GM12872 (cell line): Measurements from ENCODE around the gene TOR2A.

Source experiments
- TF ChIP-seq, protein P1 (sequence below): IDR thresholded peaks from 3 replicates; pipeline ENCODE4 v1.5.1; 2011; ENCODE audit warnings: low read depth, mild to moderate bottlenecking, low read length, moderate library complexity; ENCODE audit not compliant: insufficient read depth

The TOR2A gene

DNA sequence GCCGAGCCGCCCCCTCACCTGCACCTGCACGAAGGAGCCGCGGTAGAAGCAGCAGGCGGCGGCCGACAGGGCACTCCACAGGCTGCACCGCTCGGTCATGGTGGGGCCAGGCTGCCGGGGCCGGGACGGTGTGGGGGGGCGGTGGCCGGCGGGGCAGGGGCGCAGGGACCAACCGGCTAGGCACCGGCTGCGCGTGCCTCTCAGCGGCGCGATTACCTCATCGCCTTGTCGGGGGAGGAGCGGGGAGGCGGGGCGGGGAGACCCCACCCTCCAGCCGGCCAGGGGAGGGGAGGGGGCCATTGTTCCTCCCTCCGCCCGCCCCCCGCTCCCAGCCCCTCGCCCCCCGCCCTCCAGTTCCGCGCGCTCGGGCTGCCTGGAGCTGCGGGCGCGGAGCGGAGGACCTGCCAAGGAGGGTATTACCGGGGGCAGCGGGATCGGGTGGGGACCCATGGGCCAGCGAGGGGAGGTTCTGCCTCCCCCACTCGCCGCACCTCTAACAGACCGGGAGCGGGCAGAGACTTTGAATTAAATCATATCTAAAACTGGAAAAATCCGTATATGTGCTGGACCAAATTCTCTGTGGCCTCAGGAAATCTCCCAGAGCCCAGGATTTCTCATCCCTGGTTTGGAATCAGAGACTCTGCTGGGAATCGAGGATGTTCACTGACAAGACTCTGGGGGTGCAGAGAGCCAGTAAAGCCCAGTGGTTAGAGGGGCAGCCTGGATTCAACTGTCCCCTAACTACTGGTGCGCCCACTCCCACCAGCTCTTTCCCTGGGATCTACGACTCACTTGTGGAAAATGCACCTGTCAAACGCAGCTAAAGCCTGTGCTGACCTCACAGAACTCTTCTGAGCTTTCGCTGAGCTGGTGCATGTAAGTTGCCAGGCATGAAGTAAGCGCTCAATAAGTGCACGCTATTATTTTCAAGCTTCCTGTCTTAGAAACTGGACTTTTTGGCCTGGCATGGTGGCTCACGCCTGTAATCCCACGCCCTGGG, 20.3 kb upstream of the TOR2A start:
- TF ChIP-seq, protein P1, sequence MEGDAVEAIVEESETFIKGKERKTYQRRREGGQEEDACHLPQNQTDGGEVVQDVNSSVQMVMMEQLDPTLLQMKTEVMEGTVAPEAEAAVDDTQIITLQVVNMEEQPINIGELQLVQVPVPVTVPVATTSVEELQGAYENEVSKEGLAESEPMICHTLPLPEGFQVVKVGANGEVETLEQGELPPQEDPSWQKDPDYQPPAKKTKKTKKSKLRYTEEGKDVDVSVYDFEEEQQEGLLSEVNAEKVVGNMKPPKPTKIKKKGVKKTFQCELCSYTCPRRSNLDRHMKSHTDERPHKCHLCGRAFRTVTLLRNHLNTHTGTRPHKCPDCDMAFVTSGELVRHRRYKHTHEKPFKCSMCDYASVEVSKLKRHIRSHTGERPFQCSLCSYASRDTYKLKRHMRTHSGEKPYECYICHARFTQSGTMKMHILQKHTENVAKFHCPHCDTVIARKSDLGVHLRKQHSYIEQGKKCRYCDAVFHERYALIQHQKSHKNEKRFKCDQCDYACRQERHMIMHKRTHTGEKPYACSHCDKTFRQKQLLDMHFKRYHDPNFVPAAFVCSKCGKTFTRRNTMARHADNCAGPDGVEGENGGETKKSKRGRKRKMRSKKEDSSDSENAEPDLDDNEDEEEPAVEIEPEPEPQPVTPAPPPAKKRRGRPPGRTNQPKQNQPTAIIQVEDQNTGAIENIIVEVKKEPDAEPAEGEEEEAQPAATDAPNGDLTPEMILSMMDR = no peak

DNA sequence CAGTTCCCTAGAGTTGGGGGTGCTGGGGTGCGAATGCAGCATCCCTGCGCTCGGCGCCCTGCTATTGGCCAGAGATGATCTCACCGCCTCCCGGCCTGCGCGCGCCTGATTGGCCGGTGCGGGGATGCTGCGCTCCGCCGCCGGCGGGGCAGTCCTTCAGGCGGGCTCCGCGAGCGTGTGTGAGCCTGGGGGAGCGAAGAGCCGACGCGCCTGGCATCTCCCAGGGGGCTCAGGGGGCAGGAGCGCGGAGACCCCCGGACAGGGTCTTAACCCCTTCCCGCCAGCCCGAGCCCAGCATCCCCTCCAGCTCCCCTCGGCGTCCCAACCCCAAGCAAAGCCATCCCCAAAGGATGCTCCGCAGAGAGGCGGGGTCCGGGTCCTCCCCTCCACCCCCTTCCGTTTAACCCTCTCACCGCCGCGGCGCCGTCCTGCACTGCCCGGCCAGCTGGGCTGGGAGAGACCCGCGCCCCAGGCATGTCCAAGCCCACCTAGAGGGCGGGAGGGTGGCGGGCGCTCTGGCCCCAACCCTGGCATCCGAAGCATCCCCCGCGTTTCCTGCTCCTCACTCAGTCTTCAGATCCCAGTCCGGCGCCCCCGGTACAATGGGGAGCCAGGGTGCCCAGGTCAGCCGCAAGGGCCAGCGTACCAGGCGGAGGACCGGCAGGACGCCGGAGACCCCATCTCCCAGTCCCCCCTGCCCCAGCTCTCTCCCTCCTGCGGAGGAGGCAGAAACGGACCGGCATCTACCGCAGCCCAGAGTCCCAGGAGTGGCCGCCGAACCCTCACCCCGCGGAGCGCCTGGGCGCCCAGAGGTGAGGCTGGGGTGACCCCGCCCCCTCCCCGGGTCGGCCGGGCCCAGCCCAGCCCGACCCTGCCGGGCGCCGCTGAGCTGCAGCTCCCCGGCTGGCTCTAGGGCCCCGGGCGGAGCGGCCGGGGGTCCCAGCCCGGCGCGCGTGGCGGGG, 19.3 kb upstream of the TOR2A start:
- TF ChIP-seq, protein P1 = no peak

DNA sequence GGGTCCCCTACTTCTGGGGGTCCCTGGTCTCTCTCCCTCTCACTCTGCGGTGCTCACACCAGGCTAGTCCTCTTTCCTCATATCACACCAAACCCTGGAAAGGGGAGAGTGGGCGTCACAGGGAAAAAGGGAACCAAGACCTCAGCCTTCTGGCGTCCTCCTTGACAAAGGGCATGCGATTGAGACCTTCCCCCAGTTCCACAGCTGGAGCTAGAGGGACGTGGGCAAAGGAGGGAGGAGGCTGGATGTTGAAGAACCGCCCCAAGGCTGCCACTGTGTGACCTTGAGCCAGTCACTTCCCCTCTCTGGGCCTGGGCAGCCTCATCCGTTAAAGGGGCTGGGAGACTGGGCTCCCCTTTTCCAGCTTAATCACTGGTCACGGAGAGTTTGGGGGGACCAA, 18.5 kb upstream of the TOR2A start:
- TF ChIP-seq, protein P1 = no peak

DNA sequence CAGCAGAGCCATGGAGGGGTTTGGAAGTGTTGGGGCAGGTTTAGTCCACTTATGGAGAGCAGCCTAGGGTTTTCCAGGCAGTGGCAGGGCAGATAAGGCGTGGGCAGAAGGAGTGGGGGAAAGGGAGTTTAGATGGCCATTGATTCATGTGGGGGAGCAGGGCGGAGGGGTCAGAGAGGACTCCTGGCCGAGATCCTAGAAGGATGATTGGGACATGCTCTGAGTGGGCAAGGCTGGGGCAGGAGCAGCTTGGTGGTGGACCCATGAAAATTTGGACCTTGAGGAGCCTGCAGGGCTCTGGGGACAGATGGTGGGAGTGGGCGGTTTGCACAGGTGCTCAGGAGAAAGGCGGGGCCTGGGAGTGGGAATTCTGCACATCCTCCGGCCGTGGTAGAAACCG, 18.1 kb upstream of the TOR2A start:
- TF ChIP-seq, protein P1 = no peak

DNA sequence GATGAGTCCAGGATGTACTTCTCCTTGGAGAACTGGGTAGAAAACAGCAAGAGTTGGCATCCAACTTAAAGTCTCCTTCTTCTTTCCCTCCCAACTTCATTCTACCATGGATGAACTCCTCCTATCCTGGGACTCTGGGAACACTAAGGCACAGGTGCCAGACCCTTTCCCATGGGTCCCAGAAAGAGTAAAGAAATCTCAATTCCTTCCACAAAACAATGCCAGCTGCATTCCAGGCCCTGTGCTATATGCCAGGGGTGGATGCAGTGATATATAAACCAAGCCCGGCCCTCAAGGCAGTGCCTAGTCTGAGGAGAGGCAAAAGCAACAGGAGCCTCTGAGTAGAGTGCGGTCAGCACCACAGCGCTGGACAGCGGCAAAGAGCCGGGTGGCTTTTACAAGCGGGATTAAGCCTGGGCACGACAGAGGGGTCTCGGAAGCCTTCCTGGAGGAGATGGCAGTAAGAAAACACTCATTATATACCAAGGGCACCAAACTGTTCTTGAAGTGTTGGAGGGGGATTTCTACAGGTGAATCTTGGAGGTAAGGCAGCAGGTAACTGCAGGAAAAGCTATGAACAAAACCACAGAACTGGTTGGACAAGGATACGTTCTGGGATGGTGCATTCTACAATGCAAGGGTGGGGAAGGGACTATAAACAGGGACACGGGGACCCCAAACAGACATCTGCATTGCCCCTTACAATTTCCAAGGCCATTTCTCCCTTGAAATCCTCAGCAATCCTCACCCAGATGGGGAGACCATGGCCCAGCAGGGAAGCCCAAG, 16.4 kb upstream of the TOR2A start:
- TF ChIP-seq, protein P1 = no peak

DNA sequence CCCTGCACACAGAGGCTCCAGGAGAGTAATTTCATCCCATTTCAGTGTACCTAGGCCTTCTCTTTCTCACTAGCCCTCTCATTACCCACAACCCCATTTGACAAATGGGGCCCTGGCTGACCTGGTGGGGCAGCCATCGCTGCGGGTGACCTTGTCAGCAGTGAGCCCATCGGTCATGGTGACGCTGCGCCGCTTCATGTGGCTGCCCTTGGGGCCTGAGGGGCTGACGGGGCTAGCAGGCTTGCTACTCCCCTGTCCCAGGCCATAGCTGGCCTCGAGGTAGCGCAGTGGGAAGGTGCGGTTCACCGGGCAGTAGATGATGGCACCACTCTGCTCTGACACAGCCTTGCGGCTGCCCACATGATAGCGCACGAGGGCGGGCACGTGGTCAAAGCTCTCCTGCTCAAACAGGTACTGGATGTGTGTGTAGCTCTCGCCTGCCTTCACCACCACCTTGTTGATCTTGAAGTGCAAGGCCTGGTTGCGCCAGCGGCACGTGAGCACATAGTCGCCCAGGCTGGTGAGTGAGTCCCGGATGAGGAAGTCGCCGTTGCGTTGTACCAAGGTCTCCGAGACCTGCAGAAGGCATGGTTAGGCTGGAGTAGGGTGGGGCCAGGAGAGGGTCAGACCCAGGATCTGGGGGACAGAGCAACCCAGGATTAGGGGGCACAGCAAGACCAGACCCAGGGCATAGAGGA, 14.1 kb upstream of the TOR2A start:
- TF ChIP-seq, protein P1 = no peak
